Peyer's patch (tissue), 4 donors: ENCODE data around the gene HIBCH.

Experiments used
- CTCF ChIP-seq, 6 experiments: fragments of 450-650 bp in 4 of 6; fragments of 200-600 bp in 2 of 6; sonication (generic) in 1 of 6; IDR thresholded peaks; one replicate each; pipeline ENCODE4 v1.5.1; 2017 to 2019; ENCODE audit warnings: antibody characterized with exemption in 6 of 6, mild to moderate bottlenecking in 3 of 6, moderate library complexity in 1 of 6
- POLR2A ChIP-seq, 2 donors: fragments of 450-650 bp; IDR thresholded peaks; one replicate each; pipeline ENCODE4 v1.5.1; 2017; ENCODE audit warnings: antibody characterized with exemption in 2 of 2, mild to moderate bottlenecking in 2 of 2, moderate library complexity in 2 of 2

- TF ChIP-seq CTCF (IDR thresholded peaks at IDR 0.05) = no peak
- TF ChIP-seq POLR2A (IDR thresholded peaks at IDR 0.05) = no peak
These were observed 160.2 kb downstream of the HIBCH start for GRCh38 chr2:190159453-190159852.
